NCI-H345 treated with DMSO at 0.1 percent for 48 hours (cell line): ENCODE measurements around the gene TGFBR3.
A peak's percentile ranks its signal among the peaks of the same experiment; 100 is the strongest.

Experiments
- DNase-seq: peaks from one replicate; lab custom pipeline; 2025; ENCODE audit not compliant: unreplicated experiment; lab: John Stamatoyannopoulos, UW

TGFBR3 gene

GRCh38 chr1:91803847-91804545, 82.0 kb downstream of the TGFBR3 start:
- no peak for DNase-seq

- DNase-seq, result no peak
Observed at GRCh38 chr1:91803123-91803522, 82.8 kb downstream of the TGFBR3 start.

GRCh38 chr1:91801496-91802115, 84.3 kb downstream of the TGFBR3 start:
- DNase-seq, result no peak

GRCh38 chr1:91799863-91800262, 86.1 kb downstream of the TGFBR3 start:
- no peak for DNase-seq

- no peak for DNase-seq
Observed at GRCh38 chr1:91799159-91799558, 86.8 kb downstream of the TGFBR3 start.

GRCh38 chr1:91798740-91799139, 87.2 kb downstream of the TGFBR3 start:
- no peak for DNase-seq

GRCh38 chr1:91798241-91798648, 87.7 kb downstream of the TGFBR3 start:
- DNase-seq, result no peak

- no peak for DNase-seq
Observed at GRCh38 chr1:91797164-91797563, 88.8 kb downstream of the TGFBR3 start.

GRCh38 chr1:91796390-91796654, 89.6 kb downstream of the TGFBR3 start:
- DNase-seq, result no peak

GRCh38 chr1:91795591-91796389, 90.2 kb downstream of the TGFBR3 start:
- no peak for DNase-seq

GRCh38 chr1:91793877-91794276, 92.1 kb downstream of the TGFBR3 start:
- no peak for DNase-seq

GRCh38 chr1:91793189-91793588, 92.8 kb downstream of the TGFBR3 start:
- no peak for DNase-seq

GRCh38 chr1:91792489-91793071, 93.4 kb downstream of the TGFBR3 start:
- no peak for DNase-seq

- DNase-seq, result no peak
Observed at GRCh38 chr1:91791691-91792488, 94.1 kb downstream of the TGFBR3 start.

GRCh38 chr1:91791103-91791502, 94.8 kb downstream of the TGFBR3 start:
- peak; percentile 27 for DNase-seq

GRCh38 chr1:91790392-91790791, 95.6 kb downstream of the TGFBR3 start:
- peak; percentile 4 for DNase-seq

GRCh38 chr1:91789273-91789997, 96.5 kb downstream of the TGFBR3 start:
- DNase-seq, result no peak

GRCh38 chr1:91787919-91788318, 98.0 kb downstream of the TGFBR3 start:
- DNase-seq, result no peak

GRCh38 chr1:91784616-91785015, 101.3 kb downstream of the TGFBR3 start:
- no peak for DNase-seq

GRCh38 chr1:91784191-91784590, 101.8 kb downstream of the TGFBR3 start:
- no peak for DNase-seq
